Uterus (tissue), 4 donors: ENCODE data around the gene MOB3C. TPM values are rescaled to one million over a fixed set of nuclear protein-coding genes. Genes with fewer than 3 reads are reported as not detected.

Source experiments
- DNase-seq, 2 donors: peaks; one replicate each; pipeline ENCODE4 v3.0.0-alpha.2; 2019 to 2020
- H3K27ac ChIP-seq, 2 donors: fragments of 200-600 bp; sonication (generic); 1 replicate in 1 of 2; 2 replicates in 1 of 2; pipeline ENCODE4 v1.5.1; 2016 to 2018
- H3K27me3 ChIP-seq, 2 donors: fragments of 200-600 bp; sonication (generic); one replicate each; pipeline ENCODE4 v1.5.1; 2018 to 2019; ENCODE audit warnings: control low read depth in 1 of 2
- H3K36me3 ChIP-seq, 2 donors: fragments of 200-600 bp; sonication (generic); one replicate each; pipeline ENCODE4 v1.5.1; 2019; ENCODE audit warnings: control low read depth in 1 of 2
- H3K4me1 ChIP-seq, 2 donors: fragments of 200-600 bp; sonication (generic); one replicate each; pipeline ENCODE4 v1.5.1; 2018 to 2019; ENCODE audit warnings: control low read depth in 1 of 2
- H3K4me3 ChIP-seq, 2 donors: fragments of 200-600 bp; sonication (generic); 1 replicate in 1 of 2; 2 replicates in 1 of 2; pipeline ENCODE4 v1.5.1; 2018 to 2019; ENCODE audit warnings: mild to moderate bottlenecking in 1 of 2
- H3K9me3 ChIP-seq, 2 donors: fragments of 200-600 bp; sonication (generic); one replicate each; pipeline ENCODE4 v1.5.1; 2019; ENCODE audit warnings: control low read depth in 1 of 2
- CTCF ChIP-seq, 4 experiments: fragments of 200-600 bp in 2 of 4; fragments of 450-650 bp in 2 of 4; sonication (generic) in 2 of 4; IDR thresholded peaks; one replicate each; pipeline ENCODE4 v1.5.1; 2016 to 2019; ENCODE audit warnings: antibody characterized with exemption in 4 of 4, mild to moderate bottlenecking in 2 of 4, moderate library complexity in 1 of 4
- POLR2A ChIP-seq, 2 donors: fragments of 450-650 bp; IDR thresholded peaks; one replicate each; pipeline ENCODE4 v1.6.1; 2016; ENCODE audit warnings: antibody characterized with exemption in 2 of 2, mild to moderate bottlenecking in 1 of 2, moderate library complexity in 1 of 2
- intact Hi-C: fragments of 100-400 bp; cut with DNase I; formaldehyde crosslinking; loops from one replicate; pipeline ENCODE4 v1.15.1; 2023; ENCODE audit warnings: low total_unique reads
- total RNA-seq, 4 donors: library from RNA; depleted of rRNA in 3 of 4; stranded (reverse); fragments of >200 nt in 3 of 4; gene quantifications; one replicate each; pipeline versions ENCODE4 v1.1.0 to v1.2.4, GENCODE V29; 2014 to 2023
- donor health status: DM: yes; HTN: yes; CAD: no.

MOB3C gene
- total RNA-seq, 4 donors from 2014 or later, result 6.9 to 22.5 (median 16.6) TPM

GRCh38 chr1:46603481-46603857 is 13.1 kb downstream of the MOB3C start:
- Histone ChIP-seq H3K9me3 (no peaks in the 10 kb centered on the region), H3K36me3 (no peaks in the 10 kb centered on the region), H3K27me3 (no peaks in the 10 kb centered on the region), H3K4me3 (peak overlapping the region; percentile 56 to 72), H3K4me1 (peaks cover 0 to 10% of the 10 kb centered on the region in 2 donors), H3K27ac (peak overlapping the region; percentile 62 to 84)
- DNase-seq, result no peak
- TF ChIP-seq POLR2A (IDR thresholded peaks at IDR 0.05), result no peak
- TF ChIP-seq CTCF (IDR thresholded peaks at IDR 0.05), result no peak
- intact Hi-C loops, result no loop called here

GRCh38 chr1:46601257-46602007 is 15.2 kb downstream of the MOB3C start:
- Histone ChIP-seq H3K9me3 (no peaks in the 10 kb centered on the region), H3K4me3 (no peak overlapping the region), H3K36me3 (no peaks in the 10 kb centered on the region), H3K27ac (no peak overlapping the region), H3K27me3 (no peaks in the 10 kb centered on the region), H3K4me1 (peaks cover 0 to 10% of the 10 kb centered on the region in 2 donors)
- intact Hi-C loops, result no loop called here
- no peak for DNase-seq
- no peak for TF ChIP-seq CTCF (IDR thresholded peaks at IDR 0.05)
- TF ChIP-seq POLR2A (IDR thresholded peaks at IDR 0.05), result no peak

GRCh38 chr1:46599059-46599970 is 17.3 kb downstream of the MOB3C start:
- no peaks in the 10 kb centered on the region for H3K36me3 ChIP-seq
- intact Hi-C loops, result no loop called here
- no peaks in the 10 kb centered on the region for H3K27me3 ChIP-seq
- DNase-seq, result no peak
- no peak for TF ChIP-seq POLR2A (IDR thresholded peaks at IDR 0.05)
- no peak for TF ChIP-seq CTCF (IDR thresholded peaks at IDR 0.05)
- H3K4me1 ChIP-seq, result peaks cover 0 to 6% of the 10 kb centered on the region in 2 donors
- no peak overlapping the region for H3K4me3 ChIP-seq
- H3K27ac ChIP-seq, result no peak overlapping the region
- no peaks in the 10 kb centered on the region for H3K9me3 ChIP-seq

- H3K4me1 ChIP-seq, result no peaks in the 10 kb centered on the region
- no peaks in the 10 kb centered on the region for H3K36me3 ChIP-seq
- no peak for DNase-seq
- H3K9me3 ChIP-seq, result no peaks in the 10 kb centered on the region
- no peak for TF ChIP-seq CTCF (IDR thresholded peaks at IDR 0.05)
- no peak for TF ChIP-seq POLR2A (IDR thresholded peaks at IDR 0.05)
- no peak overlapping the region for H3K27ac ChIP-seq
- no peak overlapping the region for H3K4me3 ChIP-seq
- H3K27me3 ChIP-seq, result no peaks in the 10 kb centered on the region
- intact Hi-C loops, result no loop called here
Measured at GRCh38 chr1:46596846-46597245, 19.8 kb downstream of the MOB3C start.

- Histone ChIP-seq H3K27ac (no peak overlapping the region), H3K4me3 (no peak overlapping the region), H3K36me3 (no peaks in the 10 kb centered on the region), H3K9me3 (no peaks in the 10 kb centered on the region), H3K27me3 (no peaks in the 10 kb centered on the region), H3K4me1 (no peaks in the 10 kb centered on the region)
- intact Hi-C loops, result no loop called here
- TF ChIP-seq CTCF (IDR thresholded peaks at IDR 0.05) (no peak), POLR2A (IDR thresholded peaks at IDR 0.05) (no peak)
- no peak for DNase-seq
Measured at GRCh38 chr1:46596036-46596435, 20.6 kb downstream of the MOB3C start.
